Measurements from ENCODE around the gene RNF223.
"Not testable (repeated sequence)": the region's sequence is repeated elsewhere in the genome, so short reads cannot be mapped to it uniquely, and the experiment has no call there.

RNF223 gene

DNA sequence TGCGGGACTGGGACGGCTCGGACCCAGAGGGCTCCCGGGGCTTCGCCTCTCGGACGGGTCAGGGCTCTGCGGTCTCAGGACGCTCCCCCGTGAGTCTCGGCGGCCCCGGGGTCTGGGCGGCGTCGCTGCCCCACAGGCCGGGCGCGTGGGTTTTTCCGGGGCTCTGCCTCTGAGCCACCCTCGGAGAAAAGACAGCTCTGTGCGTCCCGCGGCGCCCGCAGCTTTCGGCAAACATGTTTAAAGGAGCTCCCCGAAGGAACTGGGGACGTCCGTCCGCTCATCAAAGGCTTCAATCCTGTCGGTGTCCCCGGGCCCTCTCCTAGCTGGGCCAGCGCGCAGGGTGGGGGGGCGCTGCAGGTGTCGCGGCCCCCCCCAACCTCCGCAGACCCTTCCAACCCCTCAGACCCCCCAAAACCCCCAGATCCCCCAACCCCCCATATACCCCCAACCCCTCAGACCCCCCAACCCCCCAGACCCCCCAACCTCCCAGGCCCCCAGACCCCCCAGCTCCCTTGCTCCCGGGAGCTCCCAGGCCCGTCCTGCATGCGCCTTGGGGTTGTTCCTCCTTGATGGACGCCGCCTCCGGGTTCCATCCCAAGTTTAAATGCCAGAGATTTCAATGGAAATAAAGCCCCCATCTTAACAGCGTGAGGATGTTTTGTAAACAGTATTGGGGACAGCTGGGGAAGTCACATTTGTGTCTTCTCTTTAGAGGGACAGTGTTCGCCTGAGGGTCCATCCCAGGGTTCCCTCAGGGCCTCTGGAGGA is 42.8 kb upstream of the RNF223 start:
- peaks cover 12% of the 10 kb centered on the region for H3K27me3 ChIP-seq (ENCODE audit: control insufficient read depth, insufficient read depth, low read length)

DNA sequence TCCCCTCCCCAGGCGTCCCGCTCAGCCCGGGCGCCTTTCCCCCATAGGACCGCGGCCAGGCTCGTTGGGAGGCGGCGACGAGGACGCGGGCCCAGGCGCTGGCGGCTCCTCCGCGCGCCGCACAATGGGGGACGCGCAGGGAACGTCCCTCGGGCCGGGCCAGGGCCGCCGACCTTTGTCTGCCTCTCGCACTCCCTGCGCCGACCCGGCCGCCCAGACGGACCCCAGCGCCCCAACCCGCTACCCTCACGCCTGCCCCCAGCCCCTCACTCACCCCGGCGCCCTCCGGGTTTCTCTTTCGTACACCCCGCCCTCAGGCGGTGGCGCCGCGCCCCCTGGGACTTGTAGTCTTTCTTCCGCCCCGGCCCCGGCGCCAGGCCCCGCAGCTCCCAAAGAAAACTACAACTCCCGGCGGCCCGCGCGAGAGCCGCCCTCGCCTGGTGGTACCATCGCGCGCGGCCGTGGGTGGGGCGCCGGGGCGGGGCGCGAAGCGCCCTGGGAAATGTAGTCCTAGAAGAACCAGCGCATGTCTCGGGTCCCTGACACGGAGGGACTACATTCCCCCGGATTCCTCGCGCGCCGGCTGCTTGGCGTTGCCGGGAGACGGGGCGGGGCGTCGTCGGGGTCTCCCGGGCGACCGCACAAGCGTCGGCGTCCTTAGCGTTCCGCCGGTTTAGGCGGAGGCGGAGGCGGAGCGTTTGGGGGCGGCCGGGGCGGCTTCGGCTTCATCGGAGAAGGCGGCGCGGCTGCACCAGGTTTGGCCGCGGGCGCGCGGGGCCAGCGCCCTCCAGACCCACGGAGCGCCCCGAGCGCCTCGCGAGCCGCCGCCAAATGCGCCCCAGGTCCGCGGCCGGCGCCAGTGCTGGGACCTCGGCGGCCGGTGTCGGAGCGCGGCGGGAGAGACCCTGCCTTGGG is 41.9 kb upstream of the RNF223 start, which contains the start of gene C1orf159:
Gene C1orf159 (minus strand): TSS at position 304 of the 915 bp plus-strand sequence. CDS start 24,546 bp downstream, outside the sequence.
- H3K27me3 ChIP-seq (ENCODE audit: control insufficient read depth, insufficient read depth, low read length): peaks cover 12% of the 10 kb centered on the region
- H3K36me3 ChIP-seq (ENCODE audit: control insufficient read depth, insufficient read depth, low read length): peaks cover 5% of the 10 kb centered on the region
- no peaks in the 10 kb centered on the region for H3K4me1 ChIP-seq (ENCODE audit: control insufficient read depth, insufficient read depth, low read length)
- H3K4me3 ChIP-seq (ENCODE audit: low read depth, low read length): peak within 1 kb of the TSS; percentile 52
- H3K9ac ChIP-seq (ENCODE audit: low read depth, low read length): no peak within 1 kb of the TSS
- H3K9me3 ChIP-seq (ENCODE audit: control insufficient read depth, insufficient read depth, low read length): peaks cover 5% of the 10 kb centered on the region

More for the DNA sequence above, 42.8 kb upstream of the RNF223 start:
- no peak overlapping the region for H3K9ac ChIP-seq (ENCODE audit: low read depth, low read length)
- peaks cover 5% of the 10 kb centered on the region for H3K9me3 ChIP-seq (ENCODE audit: control insufficient read depth, insufficient read depth, low read length)
- H3K4me1 ChIP-seq (ENCODE audit: control insufficient read depth, insufficient read depth, low read length): no peaks in the 10 kb centered on the region
- peaks cover 5% of the 10 kb centered on the region for H3K36me3 ChIP-seq (ENCODE audit: control insufficient read depth, insufficient read depth, low read length)
- peak overlapping the region; percentile 45 for H3K4me3 ChIP-seq (ENCODE audit: low read depth, low read length)

GRCh38 chr1:1115136-1115785 is 41.2 kb upstream of the RNF223 start:
- H3K9ac ChIP-seq (ENCODE audit: low read depth, low read length): no peak overlapping the region
- no peaks in the 10 kb centered on the region for H3K4me1 ChIP-seq (ENCODE audit: control insufficient read depth, insufficient read depth, low read length)
- peaks cover 5% of the 10 kb centered on the region for H3K36me3 ChIP-seq (ENCODE audit: control insufficient read depth, insufficient read depth, low read length)
- peaks cover 12% of the 10 kb centered on the region for H3K27me3 ChIP-seq (ENCODE audit: control insufficient read depth, insufficient read depth, low read length)
- H3K9me3 ChIP-seq (ENCODE audit: control insufficient read depth, insufficient read depth, low read length): peaks cover 5% of the 10 kb centered on the region
- peak overlapping the region; percentile 52 for H3K4me3 ChIP-seq (ENCODE audit: low read depth, low read length)

DNA sequence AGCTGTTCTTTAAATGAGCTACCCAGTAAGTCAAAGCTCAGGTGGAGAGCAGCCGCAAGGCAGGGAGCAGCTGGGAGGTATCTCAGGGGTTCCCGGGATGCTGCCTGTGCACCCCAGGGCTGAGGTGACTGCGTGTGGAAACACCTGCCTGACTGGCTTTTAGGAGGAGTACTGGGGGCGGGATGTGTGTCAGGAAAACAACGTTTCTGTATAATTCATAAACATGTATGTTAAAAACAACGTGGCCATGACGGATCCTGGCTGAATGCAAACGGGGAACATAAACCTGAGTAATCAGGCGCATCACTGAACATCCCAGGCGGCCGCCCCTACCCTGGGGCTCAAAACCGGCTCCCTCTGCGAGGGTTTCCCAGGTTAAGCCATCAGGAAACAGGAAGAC is 40.3 kb upstream of the RNF223 start:
- Histone ChIP-seq H3K27me3 (ENCODE audit: control insufficient read depth, insufficient read depth, low read length) (peaks cover 12% of the 10 kb centered on the region), H3K4me3 (ENCODE audit: low read depth, low read length) (peak overlapping the region; percentile 52), H3K36me3 (ENCODE audit: control insufficient read depth, insufficient read depth, low read length) (peaks cover 9% of the 10 kb centered on the region), H3K9ac (ENCODE audit: low read depth, low read length) (no peak overlapping the region), H3K4me1 (ENCODE audit: control insufficient read depth, insufficient read depth, low read length) (no peaks in the 10 kb centered on the region), H3K9me3 (ENCODE audit: control insufficient read depth, insufficient read depth, low read length) (peaks cover 5% of the 10 kb centered on the region)

DNA sequence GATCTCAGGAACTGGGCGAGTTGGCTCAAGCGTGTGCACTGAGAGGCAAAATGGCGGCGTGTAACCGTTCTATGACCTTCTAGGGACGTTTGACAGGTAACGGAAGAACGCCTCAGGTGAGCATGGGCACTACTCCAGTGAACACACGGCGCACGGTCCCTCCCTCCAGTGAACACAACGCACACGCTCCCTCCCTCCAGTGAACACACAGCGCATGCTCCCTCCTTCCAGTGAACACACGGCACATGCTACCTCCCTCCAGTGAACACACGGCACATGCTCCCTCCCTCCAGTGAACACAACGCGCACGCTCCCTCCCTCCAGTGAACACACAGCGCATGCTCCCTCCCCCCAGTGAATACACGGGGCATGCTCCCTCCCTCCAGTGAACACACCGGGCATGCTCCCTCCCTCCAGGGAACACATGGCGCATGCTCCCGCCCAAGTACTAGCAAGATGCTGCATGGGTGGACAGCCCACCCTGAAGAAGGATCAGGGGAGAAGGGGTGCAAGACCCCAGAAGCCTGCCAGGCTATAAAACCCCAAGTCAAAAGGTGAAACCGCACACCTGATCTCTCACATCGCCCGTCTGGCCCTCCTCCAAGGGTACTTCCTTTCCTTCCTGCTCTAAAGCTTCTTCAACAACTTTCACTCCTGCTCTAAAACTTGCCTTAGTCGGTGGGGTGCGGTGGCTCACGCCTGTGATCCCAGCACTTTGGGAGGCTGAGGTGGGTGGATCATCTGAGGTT is 38.3 kb upstream of the RNF223 start:
- H3K36me3 ChIP-seq (ENCODE audit: control insufficient read depth, insufficient read depth, low read length): peaks cover 9% of the 10 kb centered on the region
- no peak overlapping the region for H3K9ac ChIP-seq (ENCODE audit: low read depth, low read length)
- H3K4me3 ChIP-seq (ENCODE audit: low read depth, low read length): no peak overlapping the region
- H3K4me1 ChIP-seq (ENCODE audit: control insufficient read depth, insufficient read depth, low read length): no peaks in the 10 kb centered on the region
- H3K9me3 ChIP-seq (ENCODE audit: control insufficient read depth, insufficient read depth, low read length): peaks cover 5% of the 10 kb centered on the region
- H3K27me3 ChIP-seq (ENCODE audit: control insufficient read depth, insufficient read depth, low read length): peaks cover 3% of the 10 kb centered on the region

DNA sequence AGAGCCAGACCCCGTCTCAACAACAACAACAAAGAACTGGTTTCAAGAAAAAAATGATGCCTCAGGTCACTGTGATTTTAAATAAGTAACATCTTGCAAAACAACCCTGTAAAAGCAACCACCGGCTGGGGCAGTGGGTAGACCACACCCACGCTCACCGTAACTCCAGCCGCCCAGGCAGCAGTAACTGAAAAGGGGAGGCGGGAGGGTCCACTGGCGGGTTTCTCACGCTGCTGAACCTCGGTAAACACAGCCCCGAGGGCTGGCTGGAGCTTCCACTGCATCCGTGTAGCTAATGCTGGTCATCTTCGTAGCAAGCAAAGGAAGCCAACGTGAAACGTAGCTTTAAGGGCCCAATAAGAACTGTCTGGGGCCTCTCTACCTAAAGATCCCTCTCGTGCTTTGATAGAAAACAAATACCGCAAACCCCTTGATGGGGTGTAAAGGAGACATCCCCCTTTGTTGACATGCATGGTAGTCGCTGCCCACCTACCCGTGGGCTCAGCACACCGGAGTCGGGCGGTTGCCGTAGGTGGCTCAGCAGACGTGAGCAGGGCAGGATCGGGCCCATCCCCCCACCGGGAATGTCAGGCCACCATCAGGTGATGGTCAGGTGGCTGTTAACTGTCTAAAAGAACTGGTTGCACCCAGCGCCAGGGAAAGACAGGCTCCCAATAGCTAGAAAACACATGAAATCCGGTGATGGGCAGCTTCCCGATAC is 37.6 kb upstream of the RNF223 start:
- H3K9ac ChIP-seq (ENCODE audit: low read depth, low read length): no peak overlapping the region
- no peaks in the 10 kb centered on the region for H3K4me1 ChIP-seq (ENCODE audit: control insufficient read depth, insufficient read depth, low read length)
- H3K4me3 ChIP-seq (ENCODE audit: low read depth, low read length): no peak overlapping the region
- peaks cover 5% of the 10 kb centered on the region for H3K9me3 ChIP-seq (ENCODE audit: control insufficient read depth, insufficient read depth, low read length)
- no peaks in the 10 kb centered on the region for H3K27me3 ChIP-seq (ENCODE audit: control insufficient read depth, insufficient read depth, low read length)
- H3K36me3 ChIP-seq (ENCODE audit: control insufficient read depth, insufficient read depth, low read length): peaks cover 9% of the 10 kb centered on the region

GRCh38 chr1:1110561-1110971 is 36.5 kb upstream of the RNF223 start:
- H3K9me3 ChIP-seq (ENCODE audit: control insufficient read depth, insufficient read depth, low read length): peaks cover 5% of the 10 kb centered on the region
- no peaks in the 10 kb centered on the region for H3K4me1 ChIP-seq (ENCODE audit: control insufficient read depth, insufficient read depth, low read length)
- no peak overlapping the region for H3K9ac ChIP-seq (ENCODE audit: low read depth, low read length)
- no peak overlapping the region for H3K4me3 ChIP-seq (ENCODE audit: low read depth, low read length)
- H3K36me3 ChIP-seq (ENCODE audit: control insufficient read depth, insufficient read depth, low read length): peaks cover 9% of the 10 kb centered on the region
- no peaks in the 10 kb centered on the region for H3K27me3 ChIP-seq (ENCODE audit: control insufficient read depth, insufficient read depth, low read length)

DNA sequence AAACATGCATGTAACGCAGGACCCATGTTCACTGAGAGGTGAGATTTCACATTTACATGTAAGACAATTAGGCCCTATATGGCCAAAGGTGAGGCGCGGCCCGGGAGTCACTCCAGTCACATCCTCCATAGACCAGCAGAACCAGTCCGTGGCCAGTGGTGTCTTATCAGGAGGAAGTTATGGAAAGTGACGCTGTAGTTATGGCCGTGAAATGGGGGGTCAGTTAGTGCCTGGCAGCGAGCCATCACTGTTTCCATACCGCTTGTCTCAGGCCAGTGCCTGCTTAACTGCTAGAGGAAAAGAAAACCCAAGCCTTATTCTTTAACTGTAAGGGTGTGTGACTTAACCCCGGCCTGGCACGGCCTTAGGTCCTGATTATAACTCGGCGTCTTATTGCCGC is 35.6 kb upstream of the RNF223 start:
- peaks cover 5% of the 10 kb centered on the region for H3K9me3 ChIP-seq (ENCODE audit: control insufficient read depth, insufficient read depth, low read length)
- no peaks in the 10 kb centered on the region for H3K4me1 ChIP-seq (ENCODE audit: control insufficient read depth, insufficient read depth, low read length)
- no peak overlapping the region for H3K4me3 ChIP-seq (ENCODE audit: low read depth, low read length)
- H3K36me3 ChIP-seq (ENCODE audit: control insufficient read depth, insufficient read depth, low read length): peaks cover 9% of the 10 kb centered on the region
- no peak overlapping the region for H3K9ac ChIP-seq (ENCODE audit: low read depth, low read length)
- H3K27me3 ChIP-seq (ENCODE audit: control insufficient read depth, insufficient read depth, low read length): no peaks in the 10 kb centered on the region

DNA sequence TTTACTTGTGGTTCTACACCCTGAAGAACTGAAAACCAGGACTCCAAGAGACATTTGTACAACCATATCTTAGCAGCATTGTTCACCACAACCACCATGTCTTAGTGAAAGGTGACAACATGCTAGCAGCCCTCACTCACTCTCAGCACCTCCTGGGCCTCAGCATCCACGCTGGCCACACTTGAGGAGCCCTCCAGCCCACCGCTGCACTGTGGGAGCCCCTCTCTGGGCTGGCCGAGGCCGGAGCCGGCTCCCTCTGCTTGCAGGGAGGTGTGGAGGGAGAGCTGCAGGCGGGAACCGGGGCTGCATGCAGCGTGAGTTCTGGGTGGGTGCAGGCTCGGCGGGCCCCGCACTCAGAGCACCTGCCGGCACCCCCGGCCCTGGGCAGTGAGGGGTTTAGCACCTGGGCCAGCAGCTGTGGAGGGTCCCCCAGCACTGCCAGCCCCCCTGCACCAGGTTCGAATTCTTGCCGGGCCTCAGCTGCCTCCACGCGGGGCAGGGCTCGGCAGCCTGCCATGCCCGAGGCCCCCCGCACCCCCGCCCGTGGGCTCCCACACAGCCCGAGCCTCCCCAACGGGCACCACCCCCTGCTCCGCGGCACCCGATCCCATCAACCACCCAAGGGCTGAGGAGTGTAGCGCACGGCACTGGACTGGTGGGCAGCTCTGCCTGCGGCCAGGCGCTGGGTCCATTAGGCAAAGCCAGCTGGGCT is 32.6 kb upstream of the RNF223 start:
- Histone ChIP-seq H3K9me3 (ENCODE audit: control insufficient read depth, insufficient read depth, low read length) (no peaks in the 10 kb centered on the region), H3K4me1 (ENCODE audit: control insufficient read depth, insufficient read depth, low read length) (no peaks in the 10 kb centered on the region), H3K36me3 (ENCODE audit: control insufficient read depth, insufficient read depth, low read length) (peaks cover 8% of the 10 kb centered on the region)

DNA sequence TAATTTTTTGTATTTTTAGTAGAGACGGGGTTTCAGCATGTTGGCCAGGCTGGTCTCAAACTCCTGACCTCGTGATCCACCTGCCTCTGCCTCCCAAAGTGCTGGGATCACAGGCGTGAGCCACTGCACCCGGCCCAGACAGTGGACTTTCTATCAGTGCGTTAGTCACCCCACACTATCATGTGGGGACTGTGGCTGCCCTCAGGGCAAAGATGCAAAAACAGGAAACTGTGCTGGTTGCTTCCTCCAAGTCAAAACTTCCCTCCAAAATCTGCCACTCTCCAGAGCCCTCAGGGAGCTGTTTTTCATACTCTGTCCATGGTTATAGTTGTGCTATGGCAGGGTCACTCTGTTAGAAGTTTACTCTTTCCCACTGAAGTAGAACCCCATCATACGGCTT is 30.0 kb upstream of the RNF223 start:
- H3K9ac ChIP-seq (ENCODE audit: low read depth, low read length); H3K27me3 ChIP-seq (ENCODE audit: control insufficient read depth, insufficient read depth, low read length); H3K4me1 ChIP-seq (ENCODE audit: control insufficient read depth, insufficient read depth, low read length); H3K9me3 ChIP-seq (ENCODE audit: control insufficient read depth, insufficient read depth, low read length); H3K4me3 ChIP-seq (ENCODE audit: low read depth, low read length); H3K36me3 ChIP-seq (ENCODE audit: control insufficient read depth, insufficient read depth, low read length): not testable (repeated sequence)

More for the DNA sequence above, 32.6 kb upstream of the RNF223 start:
- Histone ChIP-seq H3K27me3 (ENCODE audit: control insufficient read depth, insufficient read depth, low read length) (no peaks in the 10 kb centered on the region), H3K4me3 (ENCODE audit: low read depth, low read length) (no peak overlapping the region), H3K9ac (ENCODE audit: low read depth, low read length) (no peak overlapping the region)

All from iPS-15b (cell line).